GM23248 (cell line): ENCODE results near the gene COPS8. TPM values are rescaled to one million over a fixed set of nuclear protein-coding genes. Genes with fewer than 3 reads are reported as not detected.

Experiments
- DNase-seq: peaks from one replicate; pipeline ENCODE4 v3.0.0-alpha.2; 2015
- H2AFZ ChIP-seq: fragments of 200-600 bp; sonication (generic); 2 replicates; pipeline ENCODE4 v1.6.1; 2016; ENCODE audit warnings: antibody characterized with exemption
- H3F3A ChIP-seq: fragments of 200-600 bp; sonication (generic); 2 replicates; pipeline ENCODE4 v1.6.1; 2016; ENCODE audit warnings: mild to moderate bottlenecking, antibody characterized with exemption, mixed run types; ENCODE audit not compliant: insufficient read depth
- H3K27ac ChIP-seq: fragments of 200-600 bp; sonication (generic); 2 replicates; pipeline ENCODE4 v1.5.1; 2016; ENCODE audit warnings: mild to moderate bottlenecking
- H3K27me3 ChIP-seq: fragments of 200-600 bp; sonication (generic); replicated peaks from 2 replicates; pipeline ENCODE4 v1.6.1; 2016; ENCODE audit warnings: mild to moderate bottlenecking; ENCODE audit not compliant: insufficient read depth
- H3K36me3 ChIP-seq: fragments of 200-600 bp; sonication (generic); 2 replicates; pipeline ENCODE4 v1.6.1; 2016; ENCODE audit warnings: low read depth, mild to moderate bottlenecking
- H3K4me1 ChIP-seq: fragments of 200-600 bp; sonication (generic); 2 replicates; pipeline ENCODE4 v1.6.1; 2016; ENCODE audit warnings: mild to moderate bottlenecking; ENCODE audit not compliant: insufficient read depth
- H3K4me2 ChIP-seq: fragments of 200-600 bp; sonication (generic); one replicate; pipeline ENCODE4 v1.6.1; 2016; ENCODE audit warnings: mild to moderate bottlenecking; ENCODE audit not compliant: unreplicated experiment
- H3K4me3 ChIP-seq: fragments of 200-600 bp; sonication (generic); 2 replicates; pipeline ENCODE4 v1.5.1; 2016; ENCODE audit warnings: mild to moderate bottlenecking
- H3K79me2 ChIP-seq: fragments of 200-600 bp; sonication (generic); 2 replicates; pipeline ENCODE4 v1.6.1; 2016; ENCODE audit warnings: mild to moderate bottlenecking; ENCODE audit not compliant: insufficient read depth
- H3K9ac ChIP-seq: fragments of 200-600 bp; sonication (generic); 2 replicates; pipeline ENCODE4 v1.6.1; 2016; ENCODE audit warnings: mild to moderate bottlenecking
- H3K9me2 ChIP-seq: fragments of 200-600 bp; sonication (generic); 2 replicates; pipeline ENCODE4 v1.6.1; 2016; ENCODE audit warnings: mixed run types, mild to moderate bottlenecking, moderate library complexity; ENCODE audit not compliant: insufficient read depth
- H3K9me3 ChIP-seq: fragments of 200-600 bp; sonication (generic); one replicate; pipeline ENCODE4 v1.6.1; 2017; ENCODE audit warnings: low read depth
- H4K20me1 ChIP-seq: fragments of 200-600 bp; sonication (generic); 2 replicates; pipeline ENCODE4 v1.6.0; 2016; ENCODE audit not compliant: insufficient read depth
- EZH2 ChIP-seq: fragments of 200-600 bp; sonication (generic); IDR thresholded peaks from 2 replicates; pipeline ENCODE4 v1.6.1; 2018; ENCODE audit warnings: antibody characterized with exemption, mild to moderate bottlenecking; ENCODE audit not compliant: insufficient read depth, poor library complexity, severe bottlenecking
- EZH2phosphoT487 ChIP-seq: fragments of 200-600 bp; sonication (generic); IDR thresholded peaks from 2 replicates; pipeline ENCODE4 v1.6.1; 2018; ENCODE audit warnings: antibody characterized with exemption, moderate library complexity, mild to moderate bottlenecking, low read depth; ENCODE audit not compliant: insufficient read depth
- WGBS, 2 experiments: methylation state at CpG; one replicate each; pipeline ENCODE4 v1.1.6; 2015 to 2017; ENCODE audit warnings: low lambda C conversion rate in 2 of 2, low coverage in 1 of 2; ENCODE audit errors: missing lambda C conversion rate in 2 of 2; 5-methylcytosine and 5-hydroxymethylcytosine counted together
- in situ Hi-C: fragments of 300-500 bp; cut with MboI; formaldehyde crosslinking; loops from 2 replicates; pipeline ENCODE4 v1.15.0; 2020
- polyA plus RNA-seq: library from polyadenylated mRNA; unstranded; fragments of >200 nt; fragmentation: Nextera tagmentation; extraction: Ambion mirVana; gene quantifications from 2 replicates; pipeline ENCODE4 v1.2.1, GENCODE V29; 2016
- total RNA-seq: library from RNA; depleted of rRNA; stranded (reverse); fragments of >200 nt; shearing (Covaris generic); gene quantifications from 2 replicates; pipeline ENCODE4 v1.2.3, GENCODE V29; 2014

The COPS8 gene
- total and polyA plus RNA-seq, 2 experiments from 2014 or later = 148 to 164 TPM

GRCh38 chr2:237092920-237093781, 7.5 kb downstream of the COPS8 start:
- Histone ChIP-seq H3K9ac (peak overlapping the region; percentile 71), H3K4me2 (peak overlapping the region; percentile 28)
- WGBS, 2 experiments = 39 to 40% methylated on average over 9 of the region's 9 CpGs

DNA sequence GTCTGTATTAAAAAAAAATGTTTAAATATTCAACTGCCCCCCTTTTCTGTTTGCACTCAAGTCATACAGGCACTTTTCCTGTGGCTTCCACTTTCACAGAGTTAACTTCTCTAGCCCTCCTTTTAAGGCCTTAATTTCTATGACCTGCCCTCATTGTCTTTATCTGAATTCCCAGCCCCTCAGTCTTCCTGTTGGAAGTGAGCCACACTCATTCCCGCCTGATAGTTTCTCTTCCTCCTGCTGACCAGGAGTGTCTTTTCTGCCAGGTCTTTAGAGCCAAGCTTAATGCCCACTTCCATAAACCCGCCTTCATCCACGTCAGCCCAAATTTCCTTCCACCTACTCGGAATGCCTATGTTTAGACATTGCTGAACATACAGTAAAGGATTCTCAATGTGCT, 10.5 kb downstream of the COPS8 start:
- no peak for DNase-seq
- Histone ChIP-seq H3K4me2 (peak overlapping the region; percentile 64), H3K27ac (peak overlapping the region; percentile 91), H3F3A (peaks cover 52% of the 10 kb centered on the region), H3K79me2 (peaks cover 54% of the 10 kb centered on the region), H3K9me2 (no peaks in the 10 kb centered on the region), H3K4me1 (peaks cover 53% of the 10 kb centered on the region), H3K9ac (peak overlapping the region; percentile 65; the same call in 1 of the 2 replicates), H3K4me3 (no peak overlapping the region), H3K9me3 (no peaks in the 10 kb centered on the region), H4K20me1 (no peaks in the 10 kb centered on the region), H2AFZ (no peak overlapping the region), H3K27me3 (no peaks in the 10 kb centered on the region), H3K36me3 (peaks cover 39% of the 10 kb centered on the region)
- TF ChIP-seq EZH2phosphoT487 = no peak
- no peak for TF ChIP-seq EZH2
- WGBS, 2 experiments = 68 to 69% methylated on average over 4 of the region's 4 CpGs
- in situ Hi-C loops = no loop called here

More at GRCh38 chr2:237092920-237093781, 7.5 kb downstream of the COPS8 start:
- peak; percentile 88 for DNase-seq
- no peaks in the 10 kb centered on the region for H4K20me1 ChIP-seq
- H3K4me1 ChIP-seq = peaks cover 49% of the 10 kb centered on the region
- H3K4me3 ChIP-seq = no peak overlapping the region
- TF ChIP-seq EZH2 (no peak), EZH2phosphoT487 (no peak)
- no peak overlapping the region for H2AFZ ChIP-seq
- H3K27me3 ChIP-seq = no peaks in the 10 kb centered on the region
- no peaks in the 10 kb centered on the region for H3K9me2 ChIP-seq
- in situ Hi-C loops = no loop called here
- H3K9me3 ChIP-seq = no peaks in the 10 kb centered on the region
- H3F3A ChIP-seq = peaks cover 59% of the 10 kb centered on the region
- H3K36me3 ChIP-seq = peaks cover 23% of the 10 kb centered on the region
- peak overlapping the region; percentile 88 for H3K27ac ChIP-seq
- peaks cover 78% of the 10 kb centered on the region for H3K79me2 ChIP-seq

GRCh38 chr2:237096911-237097310, 11.2 kb downstream of the COPS8 start:
- Histone ChIP-seq H3K27ac (peak overlapping the region; percentile 91), H3F3A (peaks cover 45% of the 10 kb centered on the region), H3K9me2 (no peaks in the 10 kb centered on the region), H3K27me3 (no peaks in the 10 kb centered on the region), H3K4me2 (peak overlapping the region; percentile 64), H3K79me2 (peaks cover 49% of the 10 kb centered on the region), H3K9ac (peak overlapping the region; percentile 65), H3K36me3 (peaks cover 40% of the 10 kb centered on the region), H3K4me1 (peaks cover 46% of the 10 kb centered on the region), H2AFZ (no peak overlapping the region), H4K20me1 (no peaks in the 10 kb centered on the region), H3K9me3 (no peaks in the 10 kb centered on the region), H3K4me3 (no peak overlapping the region)
- 35 to 40% methylated on average over 4 of the region's 4 CpGs for WGBS, 2 experiments
- TF ChIP-seq EZH2phosphoT487 = no peak
- TF ChIP-seq EZH2 = no peak
- peak; percentile 86 for DNase-seq
- in situ Hi-C loops = no loop called here

GRCh38 chr2:237097326-237097910, 11.7 kb downstream of the COPS8 start:
- Histone ChIP-seq H3K9me3 (no peaks in the 10 kb centered on the region), H4K20me1 (no peaks in the 10 kb centered on the region), H3K9ac (peak overlapping the region; percentile 65), H3K4me1 (peaks cover 41% of the 10 kb centered on the region), H3F3A (peaks cover 40% of the 10 kb centered on the region), H3K36me3 (peaks cover 44% of the 10 kb centered on the region), H3K4me3 (no peak overlapping the region), H3K27ac (peak overlapping the region; percentile 91), H3K9me2 (no peaks in the 10 kb centered on the region), H3K79me2 (peaks cover 46% of the 10 kb centered on the region), H3K4me2 (peak overlapping the region; percentile 64), H3K27me3 (no peaks in the 10 kb centered on the region), H2AFZ (no peak overlapping the region)
- in situ Hi-C loops = no loop called here
- TF ChIP-seq EZH2 = no peak
- TF ChIP-seq EZH2phosphoT487 = no peak
- WGBS, 2 experiments = 21 to 24% methylated on average over 2 of the region's 2 CpGs
- DNase-seq = peak; percentile 50
